HepG2 (cell line): ENCODE measurements around the gene SPATA25. TPM values are rescaled to one million over a fixed set of nuclear protein-coding genes. Genes with fewer than 3 reads are reported as not detected.

ENCODE experiments used
- ATAC-seq: fragments of 200-7000 bp; cut with Tn5 transposase; 3 replicates; pipeline ENCODE4 v1.9.1; 2020; ENCODE audit warnings: mild to moderate bottlenecking, moderate library complexity
- BruUV-seq: library from RNA; stranded (reverse); fragments of 400-500 nt; replicated peaks from 2 replicates; lab custom pipeline; 2021; lab: Mats Ljungman, UMichigan
- CTCF ChIA-PET: fragments of 300-600 bp; formaldehyde crosslinking; extraction: SDS; loops from one replicate; lab custom pipeline; 2021; ENCODE audit warnings: low total read pairs, inconsistent platforms, low intra/inter-chr PET ratio; lab: Yijun Ruan, JAX
- POLR2A ChIA-PET: fragments of 350-600 bp; sonication (Branson Sonifier 250); formaldehyde crosslinking; loops from one replicate; lab custom pipeline; 2020; ENCODE audit warnings: antibody characterized with exemption, inconsistent platforms; lab: Yijun Ruan, JAX
- DNase-seq: peaks from one replicate; pipeline ENCODE4 v3.0.0-alpha.2; 2015; ENCODE audit warnings: low spot score
- FAIRE-seq: peaks from 3 replicates; lab custom pipeline; 2011; peaks lifted over from hg19 to GRCh38; lab: Jason Lieb, UNC
- H2AFZ ChIP-seq: one replicate; pipeline ENCODE4 v1.6.1; 2011; ENCODE audit warnings: low read length, inconsistent platforms
- H3K27ac ChIP-seq: fragments of 300-600 bp; 3 replicates; pipeline ENCODE4 v1.8.0; 2011; ENCODE audit warnings: mixed run types, mild to moderate bottlenecking, mixed read lengths, low read length, inconsistent platforms; ENCODE audit not compliant: insufficient read depth; ENCODE audit errors: extremely low read length
- H3K27me3 ChIP-seq, 2 experiments: fragments of 200-600 bp in 1 of 2; 2 replicates in 1 of 2; 3 replicates in 1 of 2; pipeline versions ENCODE4 v1.6.0 to v1.8.0; 2011; ENCODE audit warnings: low read length in 2 of 2, mild to moderate bottlenecking in 2 of 2, moderate library complexity in 2 of 2, inconsistent platforms in 1 of 2; ENCODE audit not compliant: insufficient read depth in 2 of 2, control insufficient read depth in 1 of 2
- H3K36me3 ChIP-seq, 2 experiments: fragments of 200-600 bp in 1 of 2; replicated peaks in 1 of 2; 2 replicates in 1 of 2; 3 replicates in 1 of 2; pipeline versions ENCODE4 v1.5.1 to v1.8.0; 2011; ENCODE audit warnings: low read length in 2 of 2, inconsistent platforms in 1 of 2; ENCODE audit not compliant: insufficient read depth in 2 of 2, control insufficient read depth in 1 of 2
- H3K4me1 ChIP-seq: 2 replicates; pipeline ENCODE4 v1.5.1; 2012; ENCODE audit warnings: low read length, inconsistent platforms; ENCODE audit not compliant: insufficient read depth
- H3K4me2 ChIP-seq: 2 replicates; pipeline ENCODE4 v1.6.0; 2011; ENCODE audit warnings: low read depth, low read length, inconsistent platforms
- H3K4me3 ChIP-seq, 3 experiments: fragments of 200-600 bp in 1 of 3; sonication (generic), shearing (Covaris generic) in 1 of 3; replicated peaks in 1 of 3; 2 replicates each; pipeline ENCODE4 v1.5.1; 2011 to 2016; ENCODE audit warnings: low read length in 3 of 3, inconsistent platforms in 2 of 3, low read depth in 2 of 3, mild to moderate bottlenecking in 2 of 3, control low read depth in 1 of 3, mixed read lengths in 1 of 3; ENCODE audit not compliant: insufficient read depth in 1 of 3
- H3K79me2 ChIP-seq: one replicate; pipeline ENCODE4 v1.6.1; 2011; ENCODE audit warnings: low read length, inconsistent platforms; ENCODE audit not compliant: insufficient read depth
- H3K9ac ChIP-seq: 2 replicates; pipeline ENCODE4 v1.6.0; 2011; ENCODE audit warnings: mild to moderate bottlenecking, low read depth, low read length, inconsistent platforms; ENCODE audit not compliant: insufficient read depth
- H3K9me3 ChIP-seq: 2 replicates; pipeline ENCODE4 v1.5.1; 2012; ENCODE audit warnings: mild to moderate bottlenecking, low read length
- H4K20me1 ChIP-seq: 2 replicates; pipeline ENCODE4 v1.6.0; 2011; ENCODE audit warnings: inconsistent platforms, mild to moderate bottlenecking, low read length, moderate library complexity; ENCODE audit not compliant: insufficient read depth
- DMAP1 ChIP-seq: IDR thresholded peaks from 2 replicates; pipeline ENCODE4 v1.6.1; 2016
- GZF1 ChIP-seq: sonication (generic); formaldehyde crosslinking; IDR thresholded peaks from 2 replicates; pipeline ENCODE4 v1.5.1; 2020; ENCODE audit warnings: mild to moderate bottlenecking, missing genetic modification reagents
- HCFC1 ChIP-seq: fragments of 150-350 bp; IDR thresholded peaks from 2 replicates; pipeline ENCODE4 v1.6.1; 2014; ENCODE audit warnings: low read depth, low read length
- KDM1A ChIP-seq: IDR thresholded peaks from 2 replicates; pipeline ENCODE4 v1.6.1; 2016; ENCODE audit warnings: missing compliant biosample characterization
- KDM2A ChIP-seq: sonication (generic); formaldehyde crosslinking; IDR thresholded peaks from 2 replicates; pipeline ENCODE4 v1.4.0; 2020; ENCODE audit warnings: low read depth, missing genetic modification reagents, borderline replicate concordance
- SALL1 ChIP-seq: sonication (generic); formaldehyde crosslinking; IDR thresholded peaks from 2 replicates; pipeline ENCODE4 v1.8.0; 2022; ENCODE audit warnings: mild to moderate bottlenecking, missing genetic modification reagents
- TOE1 ChIP-seq: sonication (generic); formaldehyde crosslinking; IDR thresholded peaks from 2 replicates; pipeline ENCODE4 v1.4.0; 2020; ENCODE audit warnings: mild to moderate bottlenecking, missing genetic modification reagents
- ZNF143 ChIP-seq: sonication (generic); formaldehyde crosslinking; IDR thresholded peaks from 2 replicates; pipeline ENCODE4 v1.4.0; 2020; ENCODE audit warnings: missing genetic modification reagents
- ZNF17 ChIP-seq: sonication (generic); formaldehyde crosslinking; IDR thresholded peaks from 2 replicates; pipeline ENCODE4 v1.5.0; 2020; ENCODE audit warnings: mild to moderate bottlenecking, missing genetic modification reagents
- ZNF317 ChIP-seq: sonication (generic); formaldehyde crosslinking; IDR thresholded peaks from 2 replicates; pipeline ENCODE4 v1.5.0; 2020; ENCODE audit warnings: mild to moderate bottlenecking, missing genetic modification reagents
- ZNF331 ChIP-seq: sonication (generic); formaldehyde crosslinking; IDR thresholded peaks from 2 replicates; pipeline ENCODE4 v1.4.0; 2020; ENCODE audit warnings: missing genetic modification reagents
- ZNF34 ChIP-seq: sonication (generic); formaldehyde crosslinking; IDR thresholded peaks from 2 replicates; pipeline ENCODE4 v1.4.0; 2020; ENCODE audit warnings: mild to moderate bottlenecking, missing genetic modification reagents, borderline replicate concordance
- ZNF350 ChIP-seq: sonication (generic); formaldehyde crosslinking; IDR thresholded peaks from 2 replicates; pipeline ENCODE4 v1.4.0; 2020; ENCODE audit warnings: mild to moderate bottlenecking, low read depth, missing genetic modification reagents, borderline replicate concordance
- ZNF460 ChIP-seq: sonication (generic); formaldehyde crosslinking; IDR thresholded peaks from 2 replicates; pipeline ENCODE4 v1.5.1; 2020; ENCODE audit warnings: missing genetic modification reagents, mild to moderate bottlenecking, borderline replicate concordance
- ZNF577 ChIP-seq: sonication (generic); formaldehyde crosslinking; IDR thresholded peaks from 2 replicates; pipeline ENCODE4 v1.4.0; 2020; ENCODE audit warnings: mild to moderate bottlenecking, low read depth, missing genetic modification reagents, borderline replicate concordance
- WGBS: methylation state at CpG from one replicate; pipeline ENCODE4 v1.1.6; 2017; ENCODE audit warnings: low lambda C conversion rate; 5-methylcytosine and 5-hydroxymethylcytosine counted together
- in situ Hi-C: cut with HindIII; loops from 2 replicates; pipeline ENCODE4 v1.10.0; 2017; ENCODE audit warnings: low pct_unique_long_range_greater_than_20kb; ENCODE audit not compliant: extremely low pct_ligation_motif_present
- intact Hi-C: fragments of 100-400 bp; cut with micrococcal nuclease; formaldehyde crosslinking; loops from one replicate; pipeline ENCODE4 v1.10.0; 2022; ENCODE audit not compliant: unreplicated experiment
- polyA plus RNA-seq, 8 experiments: library from polyadenylated mRNA; depleted of rRNA in 3 of 8; stranded (reverse) in 7 of 8; unstranded in 1 of 8; fragments of >200 nt; fragmentation: Illumina TruSeq in 4 of 8; extraction: Trizol in 4 of 8; gene quantifications; 2 replicates each; pipeline versions ENCODE4 v1.2.1 to v1.2.3, GENCODE V29; 2011 to 2016; ENCODE audit warnings: low read depth in 4 of 8, missing spikeins in 1 of 8, mixed read lengths in 1 of 8; ENCODE audit not compliant: insufficient read depth in 1 of 8
- total RNA-seq, 5 experiments: library from RNA; depleted of rRNA; stranded (reverse); fragments of >200 nt; fragmentation: Illumina TruSeq; extraction: Trizol; gene quantifications; 2 replicates each; pipeline ENCODE4 v1.2.3, GENCODE V29; 2016; ENCODE audit warnings: low read depth in 1 of 5
- TF ChIP-seq, protein P1 (sequence below): sonication (generic); formaldehyde crosslinking; conservative IDR thresholded peaks from 2 replicates; pipeline ENCODE4 v1.8.0; 2022; ENCODE audit warnings: mild to moderate bottlenecking, moderate library complexity, missing genetic modification reagents
- TF ChIP-seq, protein P2 (sequence below): sonication (generic); formaldehyde crosslinking; IDR thresholded peaks from 2 replicates; pipeline ENCODE4 v1.5.0; 2020; ENCODE audit warnings: missing genetic modification reagents, mild to moderate bottlenecking, borderline replicate concordance
- TF ChIP-seq, protein P3 (sequence below): sonication (generic); formaldehyde crosslinking; IDR thresholded peaks from 2 replicates; pipeline ENCODE4 v1.4.0; 2020; ENCODE audit warnings: missing genetic modification reagents

The SPATA25 gene
- total and polyA plus RNA-seq, 2 of the 13 experiments (the other 11 are each of a cell fraction or from before 2014, with no cell fraction given): 4.8 to 7.6 TPM

DNA sequence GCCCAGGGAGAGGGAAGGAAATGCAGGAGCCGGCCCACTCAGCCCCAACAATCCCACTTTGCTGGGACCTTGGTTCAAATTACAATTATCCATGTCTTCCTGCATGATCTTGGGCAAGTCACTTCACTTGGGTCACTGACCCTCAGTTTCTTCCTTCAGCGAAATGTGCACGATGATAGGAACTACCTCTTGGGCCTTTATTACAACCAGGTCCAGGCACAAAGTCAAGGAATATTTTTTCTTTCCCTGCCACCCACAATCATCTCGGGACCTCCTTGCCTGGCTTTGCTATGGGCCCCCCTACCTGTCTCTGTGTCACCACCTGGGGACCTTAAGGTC, 24.9 kb upstream of the SPATA25 start:
- Histone ChIP-seq H3K27me3 (peaks cover 0 to 8% of the 10 kb centered on the region in 2 experiments; a peak in 3 of 5 replicates), H3K4me2 (peak overlapping the region; percentile 71), H3K4me1 (peaks cover 57% of the 10 kb centered on the region), H3K36me3 (no peaks in the 10 kb centered on the region), H3K4me3 (peak overlapping the region; percentile 29 to 66 (median 56)), H3K9me3 (no peaks in the 10 kb centered on the region), H3K27ac (no peak overlapping the region), H3K9ac (peak overlapping the region; percentile 46), H2AFZ (no peak overlapping the region), H3K79me2 (no peaks in the 10 kb centered on the region), H4K20me1 (no peaks in the 10 kb centered on the region)
- ChIA-PET POLR2A (interaction anchor here (0.8 to 8.8 kb wide), 6 partner anchors 7 to 48 kb away, joined by 3 to 164 read pairs (median 6); partner anchors contain the start of genes CTSA, NEURL2 and PCIF1), CTCF (no interaction called here)
- intact Hi-C loops: no loop called here
- no peak for FAIRE-seq
- ATAC-seq: no peak
- DNase-seq: no peak
- 24% methylated on average over 4 of the region's 4 CpGs for WGBS
- BruUV-seq: no TSS peak
- in situ Hi-C loops: no loop called here
- TF ChIP-seq, protein P1, sequence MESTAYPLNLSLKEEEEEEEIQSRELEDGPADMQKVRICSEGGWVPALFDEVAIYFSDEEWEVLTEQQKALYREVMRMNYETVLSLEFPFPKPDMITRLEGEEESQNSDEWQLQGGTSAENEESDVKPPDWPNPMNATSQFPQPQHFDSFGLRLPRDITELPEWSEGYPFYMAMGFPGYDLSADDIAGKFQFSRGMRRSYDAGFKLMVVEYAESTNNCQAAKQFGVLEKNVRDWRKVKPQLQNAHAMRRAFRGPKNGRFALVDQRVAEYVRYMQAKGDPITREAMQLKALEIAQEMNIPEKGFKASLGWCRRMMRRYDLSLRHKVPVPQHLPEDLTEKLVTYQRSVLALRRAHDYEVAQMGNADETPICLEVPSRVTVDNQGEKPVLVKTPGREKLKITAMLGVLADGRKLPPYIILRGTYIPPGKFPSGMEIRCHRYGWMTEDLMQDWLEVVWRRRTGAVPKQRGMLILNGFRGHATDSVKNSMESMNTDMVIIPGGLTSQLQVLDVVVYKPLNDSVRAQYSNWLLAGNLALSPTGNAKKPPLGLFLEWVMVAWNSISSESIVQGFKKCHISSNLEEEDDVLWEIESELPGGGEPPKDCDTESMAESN (CRISPR knock-in tag): 0 out of 2 replicates have a peak, but pooled peaks have one; percentile 21
- TF ChIP-seq GZF1 (CRISPR knock-in tag) (peak; percentile 14; the same call in 1 of the 2 replicates), ZNF34 (CRISPR knock-in tag) (no peak), ZNF331 (0 out of 2 replicates have a peak, but pooled peaks have one; percentile 3), ZNF143 (no peak), ZNF350 (no peak; the same call in 1 of the 2 replicates), ZNF317 (CRISPR knock-in tag) (no peak), ZNF17 (CRISPR knock-in tag) (no peak), ZNF460 (CRISPR knock-in tag) (no peak), KDM1A (no peak), KDM2A (no peak), SALL1 (CRISPR knock-in tag) (no peak), HCFC1 (no peak), TOE1 (CRISPR knock-in tag) (no peak), DMAP1 (CRISPR knock-in tag) (0 out of 2 replicates have a peak, but pooled peaks have one; percentile 8), ZNF577 (no peak)
- TF ChIP-seq, protein P2, sequence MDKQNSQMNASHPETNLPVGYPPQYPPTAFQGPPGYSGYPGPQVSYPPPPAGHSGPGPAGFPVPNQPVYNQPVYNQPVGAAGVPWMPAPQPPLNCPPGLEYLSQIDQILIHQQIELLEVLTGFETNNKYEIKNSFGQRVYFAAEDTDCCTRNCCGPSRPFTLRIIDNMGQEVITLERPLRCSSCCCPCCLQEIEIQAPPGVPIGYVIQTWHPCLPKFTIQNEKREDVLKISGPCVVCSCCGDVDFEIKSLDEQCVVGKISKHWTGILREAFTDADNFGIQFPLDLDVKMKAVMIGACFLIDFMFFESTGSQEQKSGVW (CRISPR knock-in tag): no peak
- TF ChIP-seq, protein P3, sequence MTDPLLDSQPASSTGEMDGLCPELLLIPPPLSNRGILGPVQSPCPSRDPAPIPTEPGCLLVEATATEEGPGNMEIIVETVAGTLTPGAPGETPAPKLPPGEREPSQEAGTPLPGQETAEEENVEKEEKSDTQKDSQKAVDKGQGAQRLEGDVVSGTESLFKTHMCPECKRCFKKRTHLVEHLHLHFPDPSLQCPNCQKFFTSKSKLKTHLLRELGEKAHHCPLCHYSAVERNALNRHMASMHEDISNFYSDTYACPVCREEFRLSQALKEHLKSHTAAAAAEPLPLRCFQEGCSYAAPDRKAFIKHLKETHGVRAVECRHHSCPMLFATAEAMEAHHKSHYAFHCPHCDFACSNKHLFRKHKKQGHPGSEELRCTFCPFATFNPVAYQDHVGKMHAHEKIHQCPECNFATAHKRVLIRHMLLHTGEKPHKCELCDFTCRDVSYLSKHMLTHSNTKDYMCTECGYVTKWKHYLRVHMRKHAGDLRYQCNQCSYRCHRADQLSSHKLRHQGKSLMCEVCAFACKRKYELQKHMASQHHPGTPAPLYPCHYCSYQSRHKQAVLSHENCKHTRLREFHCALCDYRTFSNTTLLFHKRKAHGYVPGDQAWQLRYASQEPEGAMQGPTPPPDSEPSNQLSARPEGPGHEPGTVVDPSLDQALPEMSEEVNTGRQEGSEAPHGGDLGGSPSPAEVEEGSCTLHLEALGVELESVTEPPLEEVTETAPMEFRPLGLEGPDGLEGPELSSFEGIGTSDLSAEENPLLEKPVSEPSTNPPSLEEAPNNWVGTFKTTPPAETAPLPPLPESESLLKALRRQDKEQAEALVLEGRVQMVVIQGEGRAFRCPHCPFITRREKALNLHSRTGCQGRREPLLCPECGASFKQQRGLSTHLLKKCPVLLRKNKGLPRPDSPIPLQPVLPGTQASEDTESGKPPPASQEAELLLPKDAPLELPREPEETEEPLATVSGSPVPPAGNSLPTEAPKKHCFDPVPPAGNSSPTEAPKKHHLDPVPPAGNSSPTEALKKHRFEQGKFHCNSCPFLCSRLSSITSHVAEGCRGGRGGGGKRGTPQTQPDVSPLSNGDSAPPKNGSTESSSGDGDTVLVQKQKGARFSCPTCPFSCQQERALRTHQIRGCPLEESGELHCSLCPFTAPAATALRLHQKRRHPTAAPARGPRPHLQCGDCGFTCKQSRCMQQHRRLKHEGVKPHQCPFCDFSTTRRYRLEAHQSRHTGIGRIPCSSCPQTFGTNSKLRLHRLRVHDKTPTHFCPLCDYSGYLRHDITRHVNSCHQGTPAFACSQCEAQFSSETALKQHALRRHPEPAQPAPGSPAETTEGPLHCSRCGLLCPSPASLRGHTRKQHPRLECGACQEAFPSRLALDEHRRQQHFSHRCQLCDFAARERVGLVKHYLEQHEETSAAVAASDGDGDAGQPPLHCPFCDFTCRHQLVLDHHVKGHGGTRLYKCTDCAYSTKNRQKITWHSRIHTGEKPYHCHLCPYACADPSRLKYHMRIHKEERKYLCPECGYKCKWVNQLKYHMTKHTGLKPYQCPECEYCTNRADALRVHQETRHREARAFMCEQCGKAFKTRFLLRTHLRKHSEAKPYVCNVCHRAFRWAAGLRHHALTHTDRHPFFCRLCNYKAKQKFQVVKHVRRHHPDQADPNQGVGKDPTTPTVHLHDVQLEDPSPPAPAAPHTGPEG (CRISPR knock-in tag): 0 out of 2 replicates have a peak, but pooled peaks have one; percentile 16
